NOMO-1 treated with dmso at 0.1 percent for 144 hours (cell line): ENCODE data around the gene RBM47.
"Not testable (repeated sequence)": the region's sequence is repeated elsewhere in the genome, so short reads cannot be mapped to it uniquely, and the experiment has no call there.

Experiments used
- DNase-seq: peaks from one replicate; lab custom pipeline; 2025; ENCODE audit not compliant: unreplicated experiment; lab: John Stamatoyannopoulos, UW

RBM47 gene

GRCh38 chr4:40564815-40565483, 64.7 kb downstream of the RBM47 start:
- DNase-seq = no peak

GRCh38 chr4:40564004-40564403, 65.7 kb downstream of the RBM47 start:
- DNase-seq = peak; percentile 26

- DNase-seq = peak; percentile 26
Measured at GRCh38 chr4:40563401-40563800, 66.3 kb downstream of the RBM47 start.

- no peak for DNase-seq
Measured at GRCh38 chr4:40562681-40563080, 67.0 kb downstream of the RBM47 start.

- DNase-seq = peak; percentile 63
Measured at GRCh38 chr4:40562208-40562607, 67.5 kb downstream of the RBM47 start.

GRCh38 chr4:40561543-40562177, 68.0 kb downstream of the RBM47 start:
- not testable (repeated sequence) for DNase-seq

GRCh38 chr4:40559585-40560465, 69.8 kb downstream of the RBM47 start:
- no peak for DNase-seq

DNA sequence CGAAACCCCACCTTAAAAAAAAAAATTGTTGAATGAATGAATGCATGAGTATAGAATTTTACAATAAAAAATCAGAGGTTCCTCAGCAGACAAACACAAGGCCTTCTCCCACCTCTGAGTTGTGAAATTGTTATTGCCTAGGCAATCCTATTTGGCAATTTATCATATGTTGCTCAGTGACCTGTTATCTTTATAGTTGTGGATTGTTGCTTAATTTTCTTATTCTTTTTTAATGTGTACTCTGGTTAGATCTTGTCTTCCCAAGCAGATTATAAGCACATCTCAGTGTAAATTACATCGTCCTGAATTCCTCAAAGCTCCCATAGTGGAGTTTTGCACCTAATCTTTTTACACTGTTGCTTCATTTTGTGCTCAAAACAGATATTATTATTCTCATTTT, 71.9 kb downstream of the RBM47 start:
- DNase-seq = peak; percentile 20

DNA sequence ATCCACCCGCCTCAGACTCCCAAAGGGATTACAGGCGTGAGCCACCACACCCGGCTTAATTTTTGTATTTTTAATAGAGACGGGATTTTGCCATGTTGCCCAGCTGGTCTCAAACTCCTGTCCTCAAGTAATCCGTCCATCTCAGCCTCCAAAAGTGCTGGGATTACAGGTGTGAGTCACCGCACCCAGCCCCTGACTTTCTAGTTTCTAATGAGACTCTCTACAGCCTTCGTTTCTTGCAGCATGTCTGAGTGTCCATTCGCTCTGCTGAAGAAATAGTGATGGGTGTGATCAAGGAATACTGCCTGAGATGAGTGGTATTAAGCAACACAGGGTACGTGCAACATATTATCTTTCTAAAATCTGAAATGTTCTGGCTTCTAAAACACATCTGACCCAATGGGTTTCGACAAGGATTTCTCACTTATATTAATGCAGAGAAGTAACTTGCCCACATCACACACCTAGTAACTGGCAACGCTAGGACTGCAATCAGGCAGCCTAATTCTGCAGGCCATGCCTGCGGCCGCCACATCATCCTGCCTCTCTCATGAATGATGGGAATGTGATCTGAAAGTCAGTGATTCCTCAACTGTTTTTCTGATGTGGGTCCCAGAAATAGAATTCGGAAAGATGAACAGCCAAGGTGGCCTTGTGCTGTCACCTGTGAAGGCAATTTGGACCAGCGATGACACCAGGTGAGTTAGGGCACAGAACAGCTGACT, 74.3 kb downstream of the RBM47 start:
- DNase-seq = no peak

- not testable (repeated sequence) for DNase-seq
Measured at GRCh38 chr4:40554641-40555040, 75.0 kb downstream of the RBM47 start.

- peak; percentile 73 for DNase-seq
Measured at GRCh38 chr4:40553995-40554394, 75.7 kb downstream of the RBM47 start.

DNA sequence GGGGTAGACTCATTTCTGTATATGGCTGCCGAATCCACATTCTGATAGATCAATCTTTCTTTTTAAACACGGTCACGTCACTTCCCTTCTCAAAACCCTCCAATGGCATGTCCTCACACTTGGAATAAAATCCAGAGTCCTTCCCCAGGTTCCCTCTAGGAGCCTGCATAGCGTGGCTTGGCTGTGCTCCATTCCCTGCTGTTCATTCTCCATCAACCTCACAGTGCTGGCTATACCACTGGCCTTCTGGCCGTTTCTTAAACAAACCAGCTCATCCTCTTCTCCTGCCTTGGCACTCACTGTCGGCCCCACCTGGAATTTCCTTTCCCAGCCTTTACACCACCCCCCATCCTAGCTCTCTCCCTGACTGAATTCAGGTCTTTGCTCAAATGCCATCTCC, 77.1 kb downstream of the RBM47 start:
- DNase-seq = no peak

- not testable (repeated sequence) for DNase-seq
Measured at GRCh38 chr4:40551568-40552136, 78.0 kb downstream of the RBM47 start.

DNA sequence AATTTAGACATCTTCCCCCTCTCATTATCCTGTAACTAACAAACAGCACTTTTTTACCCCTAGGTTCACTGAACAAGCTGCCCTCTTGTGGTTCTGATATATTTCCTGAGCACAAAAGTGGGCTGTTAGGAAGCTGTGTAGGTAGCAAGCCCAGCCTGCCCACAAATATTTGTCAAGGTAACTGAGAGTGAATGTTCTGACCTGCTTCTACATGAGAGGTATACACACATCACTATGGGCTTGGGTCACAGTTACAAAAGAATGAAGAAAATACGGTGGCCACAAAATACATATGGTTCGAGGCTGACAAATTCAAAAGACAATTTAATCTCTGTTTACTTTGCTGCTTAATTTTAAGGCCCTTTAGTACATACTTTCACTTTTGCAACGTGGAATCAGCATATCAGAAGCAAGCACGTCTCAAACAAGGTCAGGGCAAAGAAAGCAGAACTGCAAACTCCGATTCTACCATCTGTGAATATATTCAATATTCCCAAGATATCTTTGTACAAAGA, 78.7 kb downstream of the RBM47 start:
- DNase-seq = peak; percentile 28

DNA sequence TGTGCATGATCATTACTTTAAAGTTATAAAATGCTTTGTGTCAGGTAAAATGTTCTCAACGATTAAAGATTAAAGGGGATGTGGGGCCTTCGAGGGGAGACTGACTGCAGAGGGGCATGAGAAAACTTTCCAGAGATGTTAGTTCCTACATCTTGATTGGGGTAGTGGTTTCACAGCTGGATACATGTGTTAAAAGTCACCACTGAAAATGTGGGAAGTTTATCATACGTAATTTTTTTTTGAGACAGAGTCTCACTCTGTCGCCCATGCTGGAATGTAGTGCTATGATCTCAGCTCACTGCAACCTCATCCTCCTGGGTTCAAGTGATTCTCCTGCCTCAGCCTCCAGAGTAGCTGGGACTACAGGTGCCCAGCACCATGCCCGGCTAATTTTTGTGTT, 79.5 kb downstream of the RBM47 start:
- no peak for DNase-seq

GRCh38 chr4:40548256-40548655, 81.4 kb downstream of the RBM47 start:
- no peak for DNase-seq

DNA sequence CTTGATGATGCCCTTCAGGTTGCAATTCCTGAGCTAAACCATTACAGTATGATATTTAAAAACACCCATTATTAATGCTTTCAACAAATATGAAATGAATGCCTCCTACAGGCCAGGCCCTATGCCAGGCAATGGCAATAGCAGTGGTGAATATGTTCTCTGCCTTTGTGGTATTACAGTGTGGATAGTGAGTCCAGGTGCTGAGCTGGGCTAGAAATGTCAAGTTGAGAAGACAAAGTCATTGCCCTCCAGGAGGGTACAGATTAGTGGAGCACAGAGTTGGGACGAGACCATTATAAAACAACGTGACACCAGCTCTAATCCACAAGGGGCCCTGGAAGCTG, 81.9 kb downstream of the RBM47 start:
- no peak for DNase-seq

GRCh38 chr4:40546969-40547788, 82.5 kb downstream of the RBM47 start:
- DNase-seq = no peak

GRCh38 chr4:40546506-40546905, 83.2 kb downstream of the RBM47 start:
- no peak for DNase-seq

DNA sequence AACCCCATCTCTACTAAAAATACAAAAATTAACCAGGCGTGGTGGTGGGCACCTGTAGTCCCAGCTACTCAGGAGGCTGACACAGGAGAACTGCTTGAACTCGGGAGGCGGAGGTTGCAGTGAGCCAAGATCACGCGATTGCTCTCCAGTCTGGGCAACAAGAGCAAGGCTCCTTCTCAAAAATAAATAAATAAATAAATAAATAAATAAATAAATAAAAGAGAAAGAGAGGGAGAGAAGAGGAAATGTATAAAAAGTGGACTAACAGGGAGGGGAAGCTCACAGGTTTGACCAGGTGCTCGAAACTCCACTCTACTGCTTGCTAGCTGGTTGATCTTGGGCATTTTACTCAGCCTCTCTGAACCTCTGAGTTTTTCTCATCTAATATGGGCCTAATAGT, 84.2 kb downstream of the RBM47 start:
- DNase-seq = not testable (repeated sequence)
